HL-60/S4 (cell line): ENCODE results near the gene DDX47.
"Not testable (repeated sequence)": the region's sequence is repeated elsewhere in the genome, so short reads cannot be mapped to it uniquely, and the experiment has no call there.

ENCODE experiments used
- in situ Hi-C: fragments of 300-500 bp; cut with MboI; formaldehyde crosslinking; loops from 2 replicates; pipeline ENCODE4 v1.14.3; 2022; ENCODE audit warnings: low sequenced_read_pairs

Gene DDX47

GRCh38 chr12:12820376-12820775, 7.2 kb downstream of the DDX47 start:
- in situ Hi-C loops: not testable (repeated sequence)

GRCh38 chr12:12821975-12822374, 8.8 kb downstream of the DDX47 start:
- in situ Hi-C loops: no loop called here

- in situ Hi-C loops: no loop called here
These were observed 9.7 kb downstream of the DDX47 start for GRCh38 chr12:12822886-12823285.

GRCh38 chr12:12823300-12823699, 10.2 kb downstream of the DDX47 start:
- in situ Hi-C loops: no loop called here

GRCh38 chr12:12823811-12824210, 10.7 kb downstream of the DDX47 start:
- in situ Hi-C loops: no loop called here

GRCh38 chr12:12835378-12836146, 22.4 kb downstream of the DDX47 start:
- in situ Hi-C loops: no loop called here

- in situ Hi-C loops: no loop called here
These were observed 23.4 kb downstream of the DDX47 start for GRCh38 chr12:12836571-12836970.

GRCh38 chr12:12837025-12837812, 24.1 kb downstream of the DDX47 start:
- in situ Hi-C loops: no loop called here

- in situ Hi-C loops: no loop called here
These were observed 24.6 kb downstream of the DDX47 start for GRCh38 chr12:12837813-12838153.

GRCh38 chr12:12839003-12839395, 25.9 kb downstream of the DDX47 start:
- in situ Hi-C loops: no loop called here

- in situ Hi-C loops: not testable (repeated sequence)
These were observed 26.3 kb downstream of the DDX47 start for GRCh38 chr12:12839439-12839838.

GRCh38 chr12:12839873-12840579, 26.9 kb downstream of the DDX47 start:
- in situ Hi-C loops: no loop called here

- in situ Hi-C loops: no loop called here
These were observed 27.4 kb downstream of the DDX47 start for GRCh38 chr12:12840580-12840899.

- in situ Hi-C loops: not testable (repeated sequence)
These were observed 28.3 kb downstream of the DDX47 start for GRCh38 chr12:12841428-12841827.

GRCh38 chr12:12845794-12846243, 32.7 kb downstream of the DDX47 start:
- in situ Hi-C loops: no loop called here

- in situ Hi-C loops: not testable (repeated sequence)
These were observed 33.6 kb downstream of the DDX47 start for GRCh38 chr12:12846780-12847179.

GRCh38 chr12:12853435-12853834, 40.3 kb downstream of the DDX47 start:
- in situ Hi-C loops: no loop called here

GRCh38 chr12:12859690-12860089, 46.5 kb downstream of the DDX47 start:
- in situ Hi-C loops: no loop called here

GRCh38 chr12:12864243-12864642, 51.1 kb downstream of the DDX47 start:
- in situ Hi-C loops: no loop called here

- in situ Hi-C loops: no loop called here
These were observed 55.5 kb downstream of the DDX47 start for GRCh38 chr12:12868477-12869235.

- in situ Hi-C loops: no loop called here
These were observed 57.3 kb downstream of the DDX47 start for GRCh38 chr12:12870465-12870864.
